Stimulated activated CD8-positive, alpha-beta memory T cell treated with anti-CD3 and anti-CD28 coated beads, Interleukin-2, amount 100 ng/mL, for 48 hours (primary cell): ENCODE measurements around the gene ADGRE1.
A peak's percentile ranks its signal among the peaks of the same experiment; 100 is the strongest.

Source experiments
- DNase-seq, 2 donors: peaks; one replicate each; pipeline ENCODE4 v3.0.0-alpha.2; 2020; ENCODE audit warnings: low read depth in 2 of 2

ADGRE1 gene

DNA sequence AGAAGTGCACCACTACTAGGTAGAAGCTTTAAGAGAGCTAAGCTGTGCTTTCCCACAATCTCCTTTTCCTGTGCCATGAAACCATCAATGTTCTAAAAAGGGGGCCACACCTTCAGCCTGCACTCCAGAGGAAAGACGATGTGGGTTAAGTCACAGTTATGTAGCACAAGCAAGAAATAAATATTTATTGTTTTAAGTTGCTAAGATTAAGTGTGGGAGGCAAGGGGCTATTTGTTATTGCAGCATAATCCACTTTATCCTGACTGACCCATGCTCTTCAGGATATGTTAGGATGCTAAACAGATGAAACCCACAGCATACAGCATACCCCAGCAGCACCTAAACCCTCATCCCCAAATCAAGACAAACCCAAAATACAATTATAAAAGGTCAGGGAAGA lies 69.2 kb downstream of the ADGRE1 start:
- DNase-seq = no peak

DNA sequence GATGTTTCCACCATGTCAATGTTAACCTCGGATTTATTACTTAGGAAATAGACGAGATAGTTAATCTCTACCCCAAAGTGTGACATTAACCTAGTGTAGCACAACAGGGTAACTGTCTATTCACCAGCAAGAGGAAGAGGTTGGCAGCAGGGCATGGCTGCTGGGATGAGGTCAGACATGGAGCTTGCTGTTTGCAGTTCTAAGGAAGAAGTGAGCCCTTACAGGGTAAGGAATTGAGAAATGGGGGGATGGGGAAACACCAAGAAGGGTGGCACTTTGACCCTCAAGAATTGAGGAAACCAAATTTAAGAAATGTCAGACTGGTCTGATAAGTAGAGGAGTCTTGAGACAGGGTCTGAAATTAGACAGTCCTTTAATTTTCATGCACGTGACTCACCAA lies 71.4 kb downstream of the ADGRE1 start:
- DNase-seq = no peak

GRCh38 chr19:6963244-6963852 lies 76.0 kb downstream of the ADGRE1 start:
- DNase-seq = no peak

DNA sequence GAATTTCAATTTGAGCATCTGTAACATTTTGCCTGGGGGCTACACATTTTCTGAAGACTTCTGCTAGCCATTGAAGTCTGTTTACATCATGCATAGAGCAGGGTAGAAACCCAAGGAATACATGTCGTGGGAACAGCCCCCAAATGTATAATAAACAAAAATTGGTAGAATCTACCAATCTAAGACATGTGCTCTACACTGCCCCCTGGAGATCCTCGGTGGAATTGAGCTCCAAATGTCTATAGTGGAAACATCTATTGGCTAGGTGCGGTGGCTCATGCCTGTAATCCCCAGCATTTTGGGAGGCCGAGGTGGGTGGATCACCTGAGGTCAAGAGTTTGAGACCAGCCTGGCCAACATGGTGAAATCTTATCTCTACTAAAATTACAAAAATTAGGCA lies 76.6 kb downstream of the ADGRE1 start:
- DNase-seq = peak; percentile 23 to 40

DNA sequence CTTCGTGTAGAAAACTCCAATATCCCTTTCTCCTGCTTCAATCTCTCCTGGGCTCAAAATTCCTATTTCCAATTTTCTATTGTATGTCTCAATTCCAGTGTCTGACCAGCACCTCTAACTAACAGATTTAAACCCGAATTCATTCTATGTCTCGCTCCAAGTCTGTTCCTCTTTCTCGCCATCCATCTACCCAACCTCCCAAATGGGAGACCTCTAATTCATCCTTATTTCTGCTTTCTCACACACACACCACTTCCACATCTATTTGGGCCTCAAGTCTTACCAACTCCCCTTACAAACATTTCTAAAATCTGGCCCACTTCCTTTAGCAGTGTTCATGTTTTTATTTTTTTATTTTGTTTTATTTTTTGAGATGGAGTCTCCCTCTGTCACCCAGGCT lies 80.6 kb downstream of the ADGRE1 start:
- no peak for DNase-seq

DNA sequence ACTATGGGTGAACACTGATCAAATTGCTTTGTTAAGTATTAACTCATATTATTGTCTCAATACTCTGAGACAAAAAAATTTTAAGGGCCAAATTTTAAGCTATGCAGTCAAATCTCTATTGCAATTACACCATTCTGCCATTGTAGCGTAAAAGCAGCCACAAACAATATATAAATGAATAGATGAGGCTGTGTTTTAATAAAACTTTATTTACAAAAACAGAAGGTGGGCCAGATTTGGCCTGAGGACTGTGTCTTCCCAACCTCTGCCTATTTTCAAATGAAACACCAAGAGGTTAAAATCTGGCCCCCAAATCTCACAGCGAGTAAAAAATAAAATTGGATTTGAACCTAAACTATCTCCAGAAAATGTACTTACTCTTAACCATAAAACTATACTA lies 82.1 kb downstream of the ADGRE1 start:
- DNase-seq = no peak

GRCh38 chr19:6970021-6970420 lies 82.6 kb downstream of the ADGRE1 start:
- no peak for DNase-seq

DNA sequence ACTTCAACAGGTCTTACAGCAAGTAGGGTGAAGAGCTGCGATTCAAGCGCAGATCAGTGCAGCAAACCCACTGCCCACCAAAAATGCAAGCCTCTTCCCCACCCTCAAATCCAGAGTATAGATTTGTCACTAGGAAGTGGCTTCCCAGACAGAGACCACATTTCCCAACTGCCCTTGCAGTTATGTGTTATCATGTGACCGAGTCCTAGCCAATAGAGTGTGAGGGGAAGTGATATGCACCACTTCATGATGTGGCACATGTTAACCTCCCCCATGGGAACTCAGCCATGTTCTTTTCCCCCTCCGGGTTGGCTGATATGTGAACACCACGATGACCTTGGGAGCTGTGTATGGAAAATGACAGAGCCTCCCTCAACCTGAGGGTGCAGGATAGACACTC lies 83.1 kb downstream of the ADGRE1 start:
- DNase-seq = no peak

- DNase-seq = no peak
These were observed 84.0 kb downstream of the ADGRE1 start for GRCh38 chr19:6971366-6971765.

GRCh38 chr19:6976197-6976596 lies 88.8 kb downstream of the ADGRE1 start:
- no peak for DNase-seq

DNA sequence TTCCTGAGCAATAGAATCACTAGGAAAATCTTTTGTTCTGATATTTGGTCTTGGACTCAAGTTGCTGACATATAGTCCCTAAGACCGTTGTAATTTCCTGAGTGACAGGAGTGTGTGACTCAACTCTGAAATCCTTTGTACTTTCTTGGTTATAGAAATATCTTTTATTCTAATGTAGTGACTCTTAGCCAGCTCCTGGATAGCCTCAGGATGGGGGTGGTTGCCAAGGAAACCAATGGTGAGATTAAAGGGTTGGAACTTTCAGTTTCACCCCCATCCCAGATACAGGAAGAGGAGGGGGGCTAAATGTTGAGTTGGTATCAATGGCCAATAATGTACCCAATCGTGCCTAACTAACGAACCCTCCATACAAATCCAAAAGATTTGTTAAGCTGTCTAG lies 92.0 kb downstream of the ADGRE1 start:
- DNase-seq = no peak

GRCh38 chr19:6983448-6983847 lies 96.1 kb downstream of the ADGRE1 start:
- DNase-seq = no peak

GRCh38 chr19:6987850-6988249 lies 100.5 kb downstream of the ADGRE1 start:
- no peak for DNase-seq

DNA sequence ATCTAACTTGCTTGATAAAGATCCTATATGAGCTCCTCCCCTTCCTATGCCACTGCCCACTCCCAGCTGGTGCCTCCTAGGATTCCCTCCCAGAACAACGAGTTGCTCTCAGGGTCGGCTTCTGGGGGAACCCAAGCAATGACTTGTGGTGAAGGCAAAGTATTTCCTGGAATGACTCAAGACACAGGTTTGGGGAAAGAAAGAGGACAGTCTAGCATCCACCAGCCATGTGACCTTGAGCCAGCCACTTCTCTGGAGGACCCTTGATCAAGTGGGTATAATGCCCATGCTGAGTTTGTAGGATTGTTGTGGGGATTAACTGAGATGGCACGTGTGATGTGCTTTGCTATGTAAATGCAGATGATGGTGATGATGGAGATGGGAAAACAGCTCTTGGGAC lies 100.9 kb downstream of the ADGRE1 start:
- DNase-seq = no peak
